ENCODE results near the gene CAMKK1.

Gene CAMKK1

GRCh38 chr17:3843935-3844516 lies 48.8 kb downstream of the CAMKK1 start:
- no peak for DNase-seq

- no peak for DNase-seq
These were observed 54.6 kb downstream of the CAMKK1 start for GRCh38 chr17:3838206-3838605.

GRCh38 chr17:3836551-3836950 lies 56.3 kb downstream of the CAMKK1 start:
- no peak for DNase-seq

- DNase-seq: no peak
These were observed 57.2 kb downstream of the CAMKK1 start for GRCh38 chr17:3835410-3836229.

GRCh38 chr17:3834811-3835210 lies 58.0 kb downstream of the CAMKK1 start:
- DNase-seq: no peak

- no peak for DNase-seq
These were observed 64.0 kb downstream of the CAMKK1 start for GRCh38 chr17:3828852-3829232.

- DNase-seq: no peak
These were observed 64.6 kb downstream of the CAMKK1 start for GRCh38 chr17:3828151-3828851.

- peak; percentile 0 for DNase-seq
These were observed 65.6 kb downstream of the CAMKK1 start for GRCh38 chr17:3827124-3827773.

- no peak for DNase-seq
These were observed 66.7 kb downstream of the CAMKK1 start for GRCh38 chr17:3826191-3826590.

GRCh38 chr17:3821101-3821500 lies 71.8 kb downstream of the CAMKK1 start:
- DNase-seq: no peak

GRCh38 chr17:3818786-3819185 lies 74.1 kb downstream of the CAMKK1 start:
- no peak for DNase-seq

GRCh38 chr17:3817851-3818605 lies 74.8 kb downstream of the CAMKK1 start:
- DNase-seq: no peak

- no peak for DNase-seq
These were observed 76.9 kb downstream of the CAMKK1 start for GRCh38 chr17:3815925-3816324.

- DNase-seq: no peak
These were observed 77.7 kb downstream of the CAMKK1 start for GRCh38 chr17:3815122-3815521.

GRCh38 chr17:3814361-3814760 lies 78.5 kb downstream of the CAMKK1 start:
- no peak for DNase-seq

GRCh38 chr17:3813171-3813570 lies 79.7 kb downstream of the CAMKK1 start:
- no peak for DNase-seq

- DNase-seq: no peak
These were observed 80.1 kb downstream of the CAMKK1 start for GRCh38 chr17:3812771-3813170.

GRCh38 chr17:3812284-3812683 lies 80.6 kb downstream of the CAMKK1 start:
- no peak for DNase-seq

Measured in NCI-H2029 (cell line).